Measurements from ENCODE around the gene NUMBL.

GRCh38 chr19:40662925-40663694 is 27.3 kb downstream of the NUMBL start:
- TF ChIP-seq EZH2 (IDR thresholded peaks at IDR 0.05), result no peak
- peak; percentile 60 for TF ChIP-seq POLR2AphosphoS5 (IDR thresholded peaks at IDR 0.05; ENCODE audit: borderline replicate concordance, low read depth, low read length)
